ENCODE results near the gene SPG11. TPM values are rescaled to one million over a fixed set of nuclear protein-coding genes. Genes with fewer than 3 reads are reported as not detected.

SPG11 gene
- total and polyA plus RNA-seq, 9 of the 15 experiments (the other 6 are each of a cell fraction or from before 2014, with no cell fraction given): 23.3 to 71.2 (median 45.6) TPM

DNA sequence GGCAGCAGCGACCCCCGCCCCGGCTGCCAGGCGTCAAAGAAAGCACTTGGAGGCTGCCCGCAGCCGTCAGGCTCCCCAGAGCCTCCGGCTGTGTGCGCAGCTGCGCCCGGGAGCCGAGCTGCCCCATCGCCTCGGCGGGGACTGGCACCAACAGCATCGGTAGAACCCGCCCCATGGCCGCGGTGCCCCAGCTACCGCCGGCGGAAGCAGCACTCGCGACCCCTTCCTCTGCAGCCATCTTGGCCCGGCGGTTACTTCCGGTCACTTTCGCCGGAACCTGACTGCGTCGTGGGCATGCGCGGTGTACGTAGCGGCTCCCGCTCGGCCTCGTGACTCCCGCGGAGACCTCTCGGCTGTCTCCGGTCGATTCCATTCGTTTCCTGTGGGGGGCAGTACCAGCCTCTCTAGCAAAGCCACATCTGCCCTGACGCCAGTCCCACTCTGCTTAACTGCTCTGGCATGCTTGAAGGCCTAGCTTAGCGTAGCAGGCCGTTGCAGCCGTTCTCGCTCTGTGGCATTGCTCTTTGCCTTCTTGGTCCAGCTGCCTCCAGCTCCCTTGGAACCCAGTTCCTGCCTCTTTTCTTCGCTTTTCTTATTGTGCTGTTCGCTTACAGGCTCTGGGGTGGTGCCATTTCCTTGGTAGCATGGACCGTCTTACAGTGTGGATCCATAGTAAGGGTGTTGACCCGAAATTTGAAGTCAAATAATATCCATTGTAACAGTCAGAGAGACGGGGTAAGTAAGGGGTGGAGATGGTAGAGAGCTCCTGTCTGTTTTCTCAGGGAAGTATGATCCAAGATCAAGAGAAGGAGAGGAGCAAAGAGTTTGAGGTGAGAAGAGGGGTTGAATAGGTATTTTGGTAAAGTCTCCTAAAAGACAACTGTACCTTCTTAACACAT lies at the start of gene SPG11 (continued):
- TF ChIP-seq FOSL1 (tag; conservative IDR thresholded peaks at IDR 0.05) (peak; percentile 44), CBFA2T2 (conservative IDR thresholded peaks at IDR 0.05) (0 out of 2 replicates have a peak, but pooled peaks have one; percentile 2), ZNF175 (CRISPR knock-in tag; IDR thresholded peaks at IDR 0.05; ENCODE audit: low read depth) (peak; percentile 92), POLR2A (conservative IDR thresholded peaks at IDR 0.05) (peak; percentile 97), PRMT5 (CRISPR knock-in tag; IDR thresholded peaks at IDR 0.05) (no peak), HDAC6 (IDR thresholded peaks at IDR 0.05; ENCODE audit: low read depth, low read length) (no peak), BRD9 (IDR thresholded peaks at IDR 0.05; ENCODE audit: low read depth, partially characterized antibody) (peak; percentile 98), SP1 (CRISPR knock-in tag; IDR thresholded peaks at IDR 0.05) (peak; percentile 86), ZNF133 (CRISPR knock-in tag; IDR thresholded peaks at IDR 0.05) (no peak), RCOR1 (IDR thresholded peaks at IDR 0.05; ENCODE audit: borderline replicate concordance in 1 of 2, low read depth in 2 of 2, low read length in 2 of 2) (peak in 1 of 2 experiments; percentile 28; a peak in 1 of 4 replicates), NFATC3 (IDR thresholded peaks at IDR 0.05) (0 out of 2 replicates have a peak, but pooled peaks have one; percentile 53), SLC30A9 (CRISPR knock-in tag; IDR thresholded peaks at IDR 0.05) (no peak), ZFP30 (CRISPR knock-in tag; IDR thresholded peaks at IDR 0.05; ENCODE audit: borderline replicate concordance) (no peak), RAD21 (CRISPR knock-in tag; conservative IDR thresholded peaks at IDR 0.05 in 1 of 2, IDR thresholded peaks at IDR 0.05 in 1 of 2) (peak; percentile 97 to 98)
- TF ChIP-seq, protein P1, sequence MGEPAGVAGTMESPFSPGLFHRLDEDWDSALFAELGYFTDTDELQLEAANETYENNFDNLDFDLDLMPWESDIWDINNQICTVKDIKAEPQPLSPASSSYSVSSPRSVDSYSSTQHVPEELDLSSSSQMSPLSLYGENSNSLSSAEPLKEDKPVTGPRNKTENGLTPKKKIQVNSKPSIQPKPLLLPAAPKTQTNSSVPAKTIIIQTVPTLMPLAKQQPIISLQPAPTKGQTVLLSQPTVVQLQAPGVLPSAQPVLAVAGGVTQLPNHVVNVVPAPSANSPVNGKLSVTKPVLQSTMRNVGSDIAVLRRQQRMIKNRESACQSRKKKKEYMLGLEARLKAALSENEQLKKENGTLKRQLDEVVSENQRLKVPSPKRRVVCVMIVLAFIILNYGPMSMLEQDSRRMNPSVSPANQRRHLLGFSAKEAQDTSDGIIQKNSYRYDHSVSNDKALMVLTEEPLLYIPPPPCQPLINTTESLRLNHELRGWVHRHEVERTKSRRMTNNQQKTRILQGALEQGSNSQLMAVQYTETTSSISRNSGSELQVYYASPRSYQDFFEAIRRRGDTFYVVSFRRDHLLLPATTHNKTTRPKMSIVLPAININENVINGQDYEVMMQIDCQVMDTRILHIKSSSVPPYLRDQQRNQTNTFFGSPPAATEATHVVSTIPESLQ (CRISPR knock-in tag; IDR thresholded peaks at IDR 0.05): no peak
- TF ChIP-seq, protein P2, sequence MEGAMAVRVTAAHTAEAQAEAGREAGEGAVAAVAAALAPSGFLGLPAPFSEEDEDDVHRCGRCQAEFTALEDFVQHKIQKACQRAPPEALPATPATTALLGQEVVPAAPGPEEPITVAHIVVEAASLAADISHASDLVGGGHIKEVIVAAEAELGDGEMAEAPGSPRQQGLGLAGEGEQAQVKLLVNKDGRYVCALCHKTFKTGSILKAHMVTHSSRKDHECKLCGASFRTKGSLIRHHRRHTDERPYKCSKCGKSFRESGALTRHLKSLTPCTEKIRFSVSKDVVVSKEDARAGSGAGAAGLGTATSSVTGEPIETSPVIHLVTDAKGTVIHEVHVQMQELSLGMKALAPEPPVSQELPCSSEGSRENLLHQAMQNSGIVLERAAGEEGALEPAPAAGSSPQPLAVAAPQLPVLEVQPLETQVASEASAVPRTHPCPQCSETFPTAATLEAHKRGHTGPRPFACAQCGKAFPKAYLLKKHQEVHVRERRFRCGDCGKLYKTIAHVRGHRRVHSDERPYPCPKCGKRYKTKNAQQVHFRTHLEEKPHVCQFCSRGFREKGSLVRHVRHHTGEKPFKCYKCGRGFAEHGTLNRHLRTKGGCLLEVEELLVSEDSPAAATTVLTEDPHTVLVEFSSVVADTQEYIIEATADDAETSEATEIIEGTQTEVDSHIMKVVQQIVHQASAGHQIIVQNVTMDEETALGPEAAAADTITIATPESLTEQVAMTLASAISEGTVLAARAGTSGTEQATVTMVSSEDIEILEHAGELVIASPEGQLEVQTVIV (CRISPR knock-in tag; IDR thresholded peaks at IDR 0.05; ENCODE audit: borderline replicate concordance): no peak
- TF ChIP-seq, protein P3, sequence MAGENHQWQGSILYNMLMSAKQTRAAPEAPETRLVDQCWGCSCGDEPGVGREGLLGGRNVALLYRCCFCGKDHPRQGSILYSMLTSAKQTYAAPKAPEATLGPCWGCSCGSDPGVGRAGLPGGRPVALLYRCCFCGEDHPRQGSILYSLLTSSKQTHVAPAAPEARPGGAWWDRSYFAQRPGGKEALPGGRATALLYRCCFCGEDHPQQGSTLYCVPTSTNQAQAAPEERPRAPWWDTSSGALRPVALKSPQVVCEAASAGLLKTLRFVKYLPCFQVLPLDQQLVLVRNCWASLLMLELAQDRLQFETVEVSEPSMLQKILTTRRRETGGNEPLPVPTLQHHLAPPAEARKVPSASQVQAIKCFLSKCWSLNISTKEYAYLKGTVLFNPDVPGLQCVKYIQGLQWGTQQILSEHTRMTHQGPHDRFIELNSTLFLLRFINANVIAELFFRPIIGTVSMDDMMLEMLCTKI (IDR thresholded peaks at IDR 0.05; ENCODE audit: partially characterized antibody): no peak
- TF ChIP-seq, protein P4, sequence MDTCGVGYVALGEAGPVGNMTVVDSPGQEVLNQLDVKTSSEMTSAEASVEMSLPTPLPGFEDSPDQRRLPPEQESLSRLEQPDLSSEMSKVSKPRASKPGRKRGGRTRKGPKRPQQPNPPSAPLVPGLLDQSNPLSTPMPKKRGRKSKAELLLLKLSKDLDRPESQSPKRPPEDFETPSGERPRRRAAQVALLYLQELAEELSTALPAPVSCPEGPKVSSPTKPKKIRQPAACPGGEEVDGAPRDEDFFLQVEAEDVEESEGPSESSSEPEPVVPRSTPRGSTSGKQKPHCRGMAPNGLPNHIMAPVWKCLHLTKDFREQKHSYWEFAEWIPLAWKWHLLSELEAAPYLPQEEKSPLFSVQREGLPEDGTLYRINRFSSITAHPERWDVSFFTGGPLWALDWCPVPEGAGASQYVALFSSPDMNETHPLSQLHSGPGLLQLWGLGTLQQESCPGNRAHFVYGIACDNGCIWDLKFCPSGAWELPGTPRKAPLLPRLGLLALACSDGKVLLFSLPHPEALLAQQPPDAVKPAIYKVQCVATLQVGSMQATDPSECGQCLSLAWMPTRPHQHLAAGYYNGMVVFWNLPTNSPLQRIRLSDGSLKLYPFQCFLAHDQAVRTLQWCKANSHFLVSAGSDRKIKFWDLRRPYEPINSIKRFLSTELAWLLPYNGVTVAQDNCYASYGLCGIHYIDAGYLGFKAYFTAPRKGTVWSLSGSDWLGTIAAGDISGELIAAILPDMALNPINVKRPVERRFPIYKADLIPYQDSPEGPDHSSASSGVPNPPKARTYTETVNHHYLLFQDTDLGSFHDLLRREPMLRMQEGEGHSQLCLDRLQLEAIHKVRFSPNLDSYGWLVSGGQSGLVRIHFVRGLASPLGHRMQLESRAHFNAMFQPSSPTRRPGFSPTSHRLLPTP (IDR thresholded peaks at IDR 0.05; ENCODE audit: borderline replicate concordance, extremely low read depth, insufficient read length): no peak

Measured in K562 (cell line).